Psoas muscle (tissue), 8 donors: ENCODE data around the gene KCNMA1. TPM values are rescaled to one million over a fixed set of nuclear protein-coding genes. Genes with fewer than 3 reads are reported as not detected.

Experiments
- ATAC-seq, 4 donors: fragments of 200-7000 bp; cut with Tn5 transposase; one replicate each; pipeline ENCODE4 v1.9.1; 2020; ENCODE audit warnings: moderate library complexity in 3 of 4, mild to moderate bottlenecking in 2 of 4
- DNase-seq, 2 donors: peaks; one replicate each; pipeline ENCODE4 v3.0.0-alpha.2; 2020
- H3K27ac ChIP-seq: fragments of 200-600 bp; one replicate; pipeline ENCODE4 v1.8.0; 2022
- H3K27me3 ChIP-seq, 3 donors: fragments of 200-600 bp in 1 of 3; one replicate each; pipeline versions ENCODE4 v1.6.1 to v1.8.0; 2013 to 2022; ENCODE audit warnings: low read length in 2 of 3, mild to moderate bottlenecking in 2 of 3, moderate library complexity in 1 of 3; ENCODE audit not compliant: insufficient read depth in 3 of 3
- H3K36me3 ChIP-seq, 2 donors: fragments of 200-600 bp in 1 of 2; one replicate each; pipeline versions ENCODE4 v1.6.1 to v1.8.0; 2013 to 2022; ENCODE audit warnings: low read depth in 1 of 2, mild to moderate bottlenecking in 1 of 2, moderate library complexity in 1 of 2; ENCODE audit not compliant: insufficient read depth in 1 of 2
- H3K4me1 ChIP-seq: fragments of 200-600 bp; one replicate; pipeline ENCODE4 v1.8.0; 2022
- H3K4me3 ChIP-seq: fragments of 200-600 bp; one replicate; pipeline ENCODE4 v1.8.0; 2022; ENCODE audit warnings: mild to moderate bottlenecking
- H3K9me3 ChIP-seq: fragments of 200-600 bp; one replicate; pipeline ENCODE4 v1.8.0; 2022
- WGBS, 3 donors: extraction: QIAGEN DNeasy Blood & Tissue Kit; methylation state at CpG; one replicate each; pipeline versions ENCODE4 v1.1.6 to v1.1.7; 2013; 5-methylcytosine and 5-hydroxymethylcytosine counted together
- intact Hi-C, 2 donors: fragments of 100-400 bp; cut with DNase I; formaldehyde crosslinking; loops; one replicate each; pipeline versions ENCODE4 v1.11.0 to v1.14.2; 2022
- polyA plus RNA-seq, 3 donors: library from polyadenylated mRNA; stranded (reverse); fragments of 200-250 nt; gene quantifications; one replicate each; pipeline ENCODE4 v1.2.3, GENCODE V29; 2013
- total RNA-seq, 4 donors: library from RNA; stranded (reverse); fragmentation: NEBNext Ultra II Directional in 2 of 4; extraction: Animal tissue kit (Norgen Biotek cat#: 25700) in 2 of 4; gene quantifications; one replicate each; pipeline versions ENCODE4 v1.2.1 to v1.2.4, GENCODE V29; 2021 to 2023
- TF ChIP-seq, protein P1 (sequence below): fragments of 200-600 bp; IDR thresholded peaks from one replicate; pipeline ENCODE4 v1.8.0; 2022; ENCODE audit warnings: antibody characterized with exemption
- donor health status: healthy with polysubstance abuse.
- donor health status: DM: no; HTN: no; CAD: no; lungs with moderate emphysema.
- donor health status: Bipolar disorder and iron deficiency.
- donor health status: healthy.
- donor health status: DM: yes; HTN: yes; CAD: no.
- donor health status: DM: no; HTN: no; CAD: no.
- donor health status: DM: no; HTN: no; CAD: no.
- donor health status: DM: yes; HTN: yes; CAD: no.

Gene KCNMA1
- total and polyA plus RNA-seq, 7 donors: 7.9 to 53.0 (median 41.9) TPM

DNA sequence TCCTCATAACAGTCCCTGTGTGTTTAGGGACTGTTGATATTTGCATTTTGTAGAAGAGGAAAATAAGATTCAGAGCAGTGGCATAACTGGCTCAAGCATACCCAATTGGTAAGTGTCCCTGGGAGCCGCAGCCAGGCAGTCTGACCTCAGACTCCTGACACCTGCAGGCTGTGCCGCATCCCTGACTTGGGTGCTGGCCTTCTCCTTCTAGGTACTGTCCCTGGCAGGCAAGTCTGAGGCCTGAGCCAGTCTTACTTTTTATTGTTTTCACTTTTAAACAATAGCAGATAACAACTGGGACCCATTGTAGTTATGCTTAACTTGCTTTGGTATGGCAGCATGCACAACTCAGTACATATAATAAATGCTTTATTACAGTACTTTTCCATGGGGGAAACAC lies 717.0 kb downstream of the KCNMA1 start:
- Histone ChIP-seq H3K4me1 (no peaks in the 10 kb centered on the region), H3K4me3 (no peak overlapping the region), H3K36me3 (no peaks in the 10 kb centered on the region), H3K9me3 (no peaks in the 10 kb centered on the region), H3K27me3 (no peaks in the 10 kb centered on the region), H3K27ac (no peak overlapping the region)
- no peak for DNase-seq
- TF ChIP-seq, protein P1, sequence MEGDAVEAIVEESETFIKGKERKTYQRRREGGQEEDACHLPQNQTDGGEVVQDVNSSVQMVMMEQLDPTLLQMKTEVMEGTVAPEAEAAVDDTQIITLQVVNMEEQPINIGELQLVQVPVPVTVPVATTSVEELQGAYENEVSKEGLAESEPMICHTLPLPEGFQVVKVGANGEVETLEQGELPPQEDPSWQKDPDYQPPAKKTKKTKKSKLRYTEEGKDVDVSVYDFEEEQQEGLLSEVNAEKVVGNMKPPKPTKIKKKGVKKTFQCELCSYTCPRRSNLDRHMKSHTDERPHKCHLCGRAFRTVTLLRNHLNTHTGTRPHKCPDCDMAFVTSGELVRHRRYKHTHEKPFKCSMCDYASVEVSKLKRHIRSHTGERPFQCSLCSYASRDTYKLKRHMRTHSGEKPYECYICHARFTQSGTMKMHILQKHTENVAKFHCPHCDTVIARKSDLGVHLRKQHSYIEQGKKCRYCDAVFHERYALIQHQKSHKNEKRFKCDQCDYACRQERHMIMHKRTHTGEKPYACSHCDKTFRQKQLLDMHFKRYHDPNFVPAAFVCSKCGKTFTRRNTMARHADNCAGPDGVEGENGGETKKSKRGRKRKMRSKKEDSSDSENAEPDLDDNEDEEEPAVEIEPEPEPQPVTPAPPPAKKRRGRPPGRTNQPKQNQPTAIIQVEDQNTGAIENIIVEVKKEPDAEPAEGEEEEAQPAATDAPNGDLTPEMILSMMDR: no peak
- ATAC-seq: no peak
- 91 to 97% (median 93%) methylated on average over 2 of the region's 2 CpGs for WGBS, 3 donors
- intact Hi-C loops: no loop called here

GRCh38 chr10:76918106-76918505 lies 719.5 kb downstream of the KCNMA1 start:
- Histone ChIP-seq H3K4me3 (no peak overlapping the region), H3K4me1 (no peaks in the 10 kb centered on the region), H3K36me3 (no peaks in the 10 kb centered on the region), H3K9me3 (no peaks in the 10 kb centered on the region), H3K27ac (no peak overlapping the region), H3K27me3 (no peaks in the 10 kb centered on the region)
- intact Hi-C loops: no loop called here
- WGBS, 3 donors: 77 to 87% (median 87%) methylated on average over 1 of the region's 1 CpG
- TF ChIP-seq, protein P1: no peak
- DNase-seq: no peak
- ATAC-seq: no peak

DNA sequence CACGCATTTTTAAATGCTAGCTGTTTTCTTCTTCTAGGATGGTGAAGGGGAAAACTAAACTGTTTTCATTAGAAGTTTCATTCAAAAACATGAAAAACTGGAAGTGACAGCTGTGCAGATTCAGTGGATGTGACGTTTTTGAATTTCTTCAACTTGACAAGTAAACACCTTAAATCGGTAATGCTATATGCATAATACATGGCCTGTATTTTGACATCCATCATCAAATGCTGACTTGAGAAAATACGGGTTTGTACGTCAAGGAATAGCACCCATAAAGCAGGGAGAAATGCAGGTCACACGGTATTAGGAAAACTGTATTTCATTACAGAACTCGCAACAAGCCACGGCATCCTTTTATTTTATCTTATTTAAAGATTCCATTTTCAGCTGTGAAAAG lies 720.5 kb downstream of the KCNMA1 start:
- intact Hi-C loops: no loop called here
- H3K27ac ChIP-seq: no peak overlapping the region
- no peaks in the 10 kb centered on the region for H3K4me1 ChIP-seq
- no peaks in the 10 kb centered on the region for H3K36me3 ChIP-seq
- no peaks in the 10 kb centered on the region for H3K27me3 ChIP-seq
- H3K4me3 ChIP-seq: no peak overlapping the region
- no peak for DNase-seq
- TF ChIP-seq, protein P1: no peak
- H3K9me3 ChIP-seq: no peaks in the 10 kb centered on the region
- no peak for ATAC-seq
- WGBS, 3 donors: 93 to 96% (median 94%) methylated on average over 8 of the region's 8 CpGs

DNA sequence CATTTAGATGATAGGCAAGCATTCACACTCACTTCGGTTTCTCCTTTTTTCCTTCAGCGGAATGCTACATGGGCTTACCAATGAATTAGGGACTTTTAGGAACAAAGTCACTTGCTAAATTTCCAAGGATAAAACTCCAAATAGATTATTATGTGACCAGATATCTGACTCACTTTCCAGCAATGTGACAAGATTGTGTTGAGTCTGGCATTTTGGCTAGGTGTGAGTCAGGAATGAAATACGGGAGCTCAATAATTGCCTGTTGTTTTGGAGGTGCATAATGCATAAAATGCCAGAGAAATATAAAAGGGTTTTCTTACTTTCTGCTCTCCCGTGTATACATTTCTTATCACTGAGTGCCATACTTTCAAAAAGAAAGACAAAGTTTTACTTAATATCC lies 721.1 kb downstream of the KCNMA1 start:
- Histone ChIP-seq H3K4me1 (no peaks in the 10 kb centered on the region), H3K27ac (no peak overlapping the region), H3K27me3 (no peaks in the 10 kb centered on the region), H3K9me3 (no peaks in the 10 kb centered on the region), H3K36me3 (no peaks in the 10 kb centered on the region), H3K4me3 (no peak overlapping the region)
- DNase-seq: no peak
- WGBS, 3 donors: 94 to 95% (median 95%) methylated on average over 4 of the region's 4 CpGs
- no peak for ATAC-seq
- TF ChIP-seq, protein P1: no peak
- intact Hi-C loops: no loop called here

DNA sequence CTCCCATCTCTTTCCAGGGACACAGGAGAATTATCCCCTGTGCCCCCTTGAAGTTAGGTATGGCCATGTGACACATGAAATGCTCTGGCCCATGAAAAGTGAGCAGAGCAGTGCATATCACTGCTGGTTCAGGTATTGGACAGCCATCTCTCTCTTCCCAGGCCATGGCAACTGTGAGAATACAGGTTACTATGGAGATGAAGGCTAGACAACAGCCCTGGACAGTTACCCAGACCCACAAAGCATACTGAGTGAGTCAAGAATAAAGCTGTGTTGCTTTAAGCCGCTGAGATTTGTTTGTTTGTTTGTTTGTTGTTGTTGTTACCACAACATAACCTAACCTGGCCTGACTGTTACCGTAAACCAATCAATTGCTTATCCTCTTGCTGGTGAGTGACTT lies 722.3 kb downstream of the KCNMA1 start:
- WGBS, 3 donors: 90 to 94% (median 91%) methylated on average over 2 of the region's 2 CpGs
- Histone ChIP-seq H3K27ac (no peak overlapping the region), H3K4me3 (no peak overlapping the region), H3K9me3 (no peaks in the 10 kb centered on the region), H3K36me3 (no peaks in the 10 kb centered on the region), H3K27me3 (no peaks in the 10 kb centered on the region), H3K4me1 (no peaks in the 10 kb centered on the region)
- intact Hi-C loops: no loop called here
- TF ChIP-seq, protein P1: no peak
- ATAC-seq (no peak), DNase-seq (no peak)
